Nephron (organoid): ENCODE measurements around the gene RASD2.
"Not testable (repeated sequence)": the region's sequence is repeated elsewhere in the genome, so short reads cannot be mapped to it uniquely, and the experiment has no call there.

Experiments
- H3K27ac Mint-ChIP-seq, 3 experiments: 2 replicates each; pipeline ENCODE4 v1.8.0; 2020; ENCODE audit warnings: mixed read lengths in 3 of 3, mild to moderate bottlenecking in 2 of 3, moderate library complexity in 1 of 3
- H3K27me3 Mint-ChIP-seq: 2 replicates; pipeline ENCODE4 v1.8.0; 2021; ENCODE audit warnings: low read depth, mild to moderate bottlenecking, moderate library complexity, mixed read lengths
- H3K36me3 Mint-ChIP-seq: 2 replicates; pipeline ENCODE4 v1.8.0; 2020; ENCODE audit warnings: low read depth, mixed read lengths
- H3K4me1 Mint-ChIP-seq: 2 replicates; pipeline ENCODE4 v1.8.0; 2020; ENCODE audit warnings: mixed read lengths
- H3K4me3 Mint-ChIP-seq, 3 experiments: 2 replicates each; pipeline ENCODE4 v1.8.0; 2020; ENCODE audit warnings: mild to moderate bottlenecking in 3 of 3, mixed read lengths in 3 of 3, moderate library complexity in 2 of 3
- H3K9me3 Mint-ChIP-seq: 2 replicates; pipeline ENCODE4 v1.8.0; 2020; ENCODE audit warnings: mixed read lengths
- CTCF ChIP-seq, 3 experiments: fragments of 200-600 bp; sonication (generic); IDR thresholded peaks; one replicate each; pipeline ENCODE4 v1.5.0; 2021; ENCODE audit warnings: antibody characterized with exemption in 3 of 3; ENCODE audit not compliant: unreplicated experiment in 3 of 3

The RASD2 gene

GRCh38 chr22:35540595-35541253, at the start of gene RASD2:
TSS of gene RASD2 (plus strand) at chr22:35540831. CDS start at chr22:35546810, 5,979 bp downstream.
- Mint-ChIP-seq H3K9me3 (no peaks in the 10 kb centered on the region), H3K4me3 (peak within 1 kb of the TSS; percentile 75 to 80 (median 77)), H3K27ac (no peak within 1 kb of the TSS), H3K36me3 (no peaks in the 10 kb centered on the region), H3K27me3 (peaks cover 73% of the 10 kb centered on the region), H3K4me1 (peaks cover 16% of the 10 kb centered on the region)
- TF ChIP-seq CTCF (IDR thresholded peaks at IDR 0.05; ENCODE audit: unreplicated experiment in 3 of 3), result no peak

- H3K9me3 Mint-ChIP-seq, H3K36me3 Mint-ChIP-seq, H3K4me3 Mint-ChIP-seq, H3K27ac Mint-ChIP-seq, H3K4me1 Mint-ChIP-seq: not testable (repeated sequence)
- peaks cover 50% of the 10 kb centered on the region for H3K27me3 Mint-ChIP-seq
Measured at GRCh38 chr22:35491061-35491907, 49.3 kb upstream of the RASD2 start.

- Mint-ChIP-seq H3K36me3 (no peaks in the 10 kb centered on the region), H3K4me1 (peaks cover 5% of the 10 kb centered on the region), H3K4me3 (no peak overlapping the region), H3K27ac (no peak overlapping the region), H3K9me3 (no peaks in the 10 kb centered on the region), H3K27me3 (peaks cover 52% of the 10 kb centered on the region)
- no peak for TF ChIP-seq CTCF (IDR thresholded peaks at IDR 0.05; ENCODE audit: unreplicated experiment in 3 of 3)
Measured at GRCh38 chr22:35491908-35492380, 48.7 kb upstream of the RASD2 start.

GRCh38 chr22:35493074-35493473, 47.6 kb upstream of the RASD2 start:
- H3K27ac Mint-ChIP-seq, result no peak overlapping the region
- no peak for TF ChIP-seq CTCF (IDR thresholded peaks at IDR 0.05; ENCODE audit: unreplicated experiment in 3 of 3)
- H3K27me3 Mint-ChIP-seq, result peaks cover 50% of the 10 kb centered on the region
- no peak overlapping the region for H3K4me3 Mint-ChIP-seq
- no peaks in the 10 kb centered on the region for H3K9me3 Mint-ChIP-seq
- peaks cover 5% of the 10 kb centered on the region for H3K4me1 Mint-ChIP-seq
- no peaks in the 10 kb centered on the region for H3K36me3 Mint-ChIP-seq

- H3K36me3 Mint-ChIP-seq, H3K9me3 Mint-ChIP-seq: not testable (repeated sequence)
Measured at GRCh38 chr22:35495711-35496110, 44.9 kb upstream of the RASD2 start.

GRCh38 chr22:35496768-35497312, 43.8 kb upstream of the RASD2 start:
- Mint-ChIP-seq H3K27me3 (peaks cover 48% of the 10 kb centered on the region), H3K36me3 (no peaks in the 10 kb centered on the region), H3K4me3 (no peak overlapping the region), H3K27ac (no peak overlapping the region), H3K4me1 (no peaks in the 10 kb centered on the region), H3K9me3 (no peaks in the 10 kb centered on the region)
- TF ChIP-seq CTCF (IDR thresholded peaks at IDR 0.05; ENCODE audit: unreplicated experiment in 3 of 3), result no peak

More at GRCh38 chr22:35495711-35496110, 44.9 kb upstream of the RASD2 start:
- peaks cover 52% of the 10 kb centered on the region for H3K27me3 Mint-ChIP-seq
- H3K27ac Mint-ChIP-seq, H3K4me3 Mint-ChIP-seq, H3K4me1 Mint-ChIP-seq: not testable (repeated sequence)
